ENCODE measurements around the gene CASQ2. TPM values are rescaled to one million over a fixed set of nuclear protein-coding genes. Genes with fewer than 3 reads are reported as not detected.

CASQ2 gene
- total and polyA plus RNA-seq, 2 of the 13 experiments (the other 11 are each of a cell fraction or from before 2014, with no cell fraction given): not detected

- ATAC-seq (no peak), DNase-seq (ENCODE audit: low spot score) (no peak), FAIRE-seq (no peak)
- Histone ChIP-seq H3K27me3 (ENCODE audit: control insufficient read depth in 1 of 2, insufficient read depth in 2 of 2, low read length in 2 of 2) (no peaks in the 10 kb centered on the region), H3K9me3 (ENCODE audit: low read length) (no peaks in the 10 kb centered on the region), H3K4me3 (replicated peaks in 1 of 3; ENCODE audit: insufficient read depth in 1 of 3, low read depth in 2 of 3, low read length in 3 of 3) (no peak overlapping the region), H3K27ac (ENCODE audit: extremely low read length, insufficient read depth, low read length) (no peak overlapping the region), H4K20me1 (ENCODE audit: insufficient read depth, low read length) (no peaks in the 10 kb centered on the region), H3K4me1 (ENCODE audit: insufficient read depth, low read length) (no peaks in the 10 kb centered on the region), H3K79me2 (ENCODE audit: insufficient read depth, low read length) (no peaks in the 10 kb centered on the region), H3K36me3 (replicated peaks in 1 of 2; ENCODE audit: control insufficient read depth in 1 of 2, insufficient read depth in 2 of 2, low read length in 2 of 2) (no peaks in the 10 kb centered on the region), H3K4me2 (ENCODE audit: low read depth, low read length) (no peak overlapping the region), H3K9ac (ENCODE audit: insufficient read depth, low read depth, low read length) (no peak overlapping the region), H2AFZ (ENCODE audit: low read length) (no peak overlapping the region)
- in situ Hi-C loops (cut with HindIII; ENCODE audit: extremely low pct_ligation_motif_present, low pct_unique_long_range_greater_than_20kb) (no loop called here), intact Hi-C loops (cut with micrococcal nuclease; ENCODE audit: unreplicated experiment) (no loop called here)
- ChIA-PET CTCF (ENCODE audit: low intra/inter-chr PET ratio, low total read pairs) (no interaction called here), POLR2A (no interaction called here)
- no TSS peak for BruUV-seq (replicated peaks)
- 55% methylated on average over 3 of the region's 3 CpGs for WGBS (ENCODE audit: low lambda C conversion rate)
- no peak for TF ChIP-seq BHLHE40 (IDR thresholded peaks at IDR 0.05; ENCODE audit: low read length)
- TF ChIP-seq HNF1B (CRISPR knock-in tag; IDR thresholded peaks at IDR 0.05): no peak
- TF ChIP-seq ZGPAT (CRISPR knock-in tag; IDR thresholded peaks at IDR 0.05): no peak
- no peak for TF ChIP-seq PHB2 (IDR thresholded peaks at IDR 0.05; ENCODE audit: partially characterized antibody)
- TF ChIP-seq NFYB (CRISPR knock-in tag; IDR thresholded peaks at IDR 0.05): no peak
- TF ChIP-seq KDM6A (CRISPR knock-in tag; IDR thresholded peaks at IDR 0.05; ENCODE audit: low read depth): no peak
- no peak for TF ChIP-seq ZNF883 (CRISPR knock-in tag; IDR thresholded peaks at IDR 0.05; ENCODE audit: not compliant biosample characterization)
- TF ChIP-seq TBX2 (CRISPR knock-in tag; IDR thresholded peaks at IDR 0.05; ENCODE audit: borderline replicate concordance): no peak
- no peak for TF ChIP-seq SIX1 (CRISPR knock-in tag; IDR thresholded peaks at IDR 0.05; ENCODE audit: borderline replicate concordance)
- TF ChIP-seq NR2F1 (CRISPR knock-in tag; IDR thresholded peaks at IDR 0.05): no peak
- TF ChIP-seq ZNF543 (CRISPR knock-in tag; IDR thresholded peaks at IDR 0.05): no peak
- TF ChIP-seq ZNF724P (CRISPR knock-in tag; IDR thresholded peaks at IDR 0.05; ENCODE audit: borderline replicate concordance): no peak
- TF ChIP-seq TCF7 (IDR thresholded peaks at IDR 0.05; ENCODE audit: low read depth): no peak
- no peak for TF ChIP-seq NR2C2 (CRISPR knock-in tag; IDR thresholded peaks at IDR 0.05; ENCODE audit: borderline replicate concordance)
- TF ChIP-seq ZBTB21 (CRISPR knock-in tag; IDR thresholded peaks at IDR 0.05): no peak
- no peak for TF ChIP-seq GTF3A (CRISPR knock-in tag; conservative IDR thresholded peaks at IDR 0.05)
- TF ChIP-seq KLF13 (CRISPR knock-in tag; IDR thresholded peaks at IDR 0.05): no peak
- TF ChIP-seq ZKSCAN8 (CRISPR knock-in tag; IDR thresholded peaks at IDR 0.05; ENCODE audit: borderline replicate concordance): no peak
- no peak for TF ChIP-seq MLXIP (CRISPR knock-in tag; IDR thresholded peaks at IDR 0.05; ENCODE audit: borderline replicate concordance)
Measured at GRCh38 chr1:115744646-115745275, 23.8 kb downstream of the CASQ2 start.
